PC-9 (cell line): ENCODE data around the gene SEMA3E. TPM values are rescaled to one million over a fixed set of nuclear protein-coding genes. Genes with fewer than 3 reads are reported as not detected.
A peak's percentile ranks its signal among the peaks of the same experiment; 100 is the strongest.

Experiments used
- BruUV-seq: library from RNA; stranded (reverse); fragments of 400-500 nt; replicated peaks from 2 replicates; lab custom pipeline; 2021; lab: Mats Ljungman, UMichigan
- CTCF ChIA-PET: fragments of 300-600 bp; sonication (Branson Sonifier 250); formaldehyde crosslinking; loops from one replicate; lab custom pipeline; 2022; ENCODE audit warnings: antibody characterized with exemption; lab: Charles Lee
- POLR2A ChIA-PET: fragments of 300-600 bp; sonication (Branson Sonifier 250); formaldehyde crosslinking; loops from one replicate; lab custom pipeline; 2022; ENCODE audit warnings: antibody characterized with exemption; ENCODE audit not compliant: unreplicated experiment; lab: Charles Lee
- DNase-seq, 2 experiments: peaks; one replicate each; pipeline versions ENCODE4 v3.0.0 to v3.0.0-alpha.2; 2015 to 2022; ENCODE audit warnings: mixed read lengths in 1 of 2
- H2AFZ ChIP-seq: fragments of 200-600 bp; sonication (generic); 2 replicates; pipeline ENCODE4 v1.8.1; 2017; ENCODE audit warnings: antibody characterized with exemption
- H3F3A ChIP-seq: fragments of 200-600 bp; sonication (generic); 2 replicates; pipeline ENCODE4 v1.8.1; 2017; ENCODE audit warnings: antibody characterized with exemption, mild to moderate bottlenecking, low read depth; ENCODE audit not compliant: insufficient read depth
- H3K27ac ChIP-seq: fragments of 200-600 bp; sonication (generic); 2 replicates; pipeline ENCODE4 v1.6.1; 2016; ENCODE audit warnings: mixed run types
- H3K27me3 ChIP-seq: fragments of 200-600 bp; sonication (generic); 2 replicates; pipeline ENCODE4 v1.6.1; 2016; ENCODE audit warnings: low read depth, mixed run types; ENCODE audit not compliant: insufficient read depth
- H3K36me3 ChIP-seq: fragments of 200-600 bp; sonication (generic); 2 replicates; pipeline ENCODE4 v1.6.1; 2016; ENCODE audit warnings: low read depth, mixed run types
- H3K4me1 ChIP-seq: fragments of 200-600 bp; sonication (generic); replicated peaks from 2 replicates; pipeline ENCODE4 v1.6.1; 2016; ENCODE audit warnings: mixed run types; ENCODE audit not compliant: insufficient read depth
- H3K4me2 ChIP-seq: fragments of 200-600 bp; sonication (generic); 2 replicates; pipeline ENCODE4 v1.6.1; 2017; ENCODE audit warnings: mixed run types
- H3K4me3 ChIP-seq: fragments of 200-600 bp; sonication (generic); 2 replicates; pipeline ENCODE4 v1.6.1; 2016; ENCODE audit warnings: mixed run types
- H3K79me2 ChIP-seq: fragments of 200-600 bp; sonication (generic); 2 replicates; pipeline ENCODE4 v1.6.1; 2017; ENCODE audit warnings: low read depth, mixed run types
- H3K9me2 ChIP-seq: fragments of 200-600 bp; sonication (generic); 2 replicates; pipeline ENCODE4 v1.8.1; 2017; ENCODE audit warnings: mild to moderate bottlenecking; ENCODE audit not compliant: insufficient read depth
- H3K9me3 ChIP-seq: fragments of 200-600 bp; sonication (generic); 2 replicates; pipeline ENCODE4 v1.8.1; 2016; ENCODE audit warnings: low read depth; ENCODE audit not compliant: insufficient read depth
- H4K20me1 ChIP-seq: fragments of 200-600 bp; sonication (generic); 2 replicates; pipeline ENCODE4 v1.8.1; 2017; ENCODE audit not compliant: insufficient read depth
- CTCF ChIP-seq: fragments of 200-600 bp; sonication (generic); conservative IDR thresholded peaks from 2 replicates; pipeline ENCODE4 v1.6.1; 2017; ENCODE audit warnings: mixed run types, antibody characterized with exemption, mild to moderate bottlenecking, moderate library complexity
- EZH2 ChIP-seq: fragments of 200-600 bp; sonication (generic); IDR thresholded peaks from 2 replicates; pipeline ENCODE4 v1.8.0; 2017; ENCODE audit warnings: antibody characterized with exemption, low read depth
- intact Hi-C: fragments of 100-400 bp; cut with micrococcal nuclease; formaldehyde crosslinking; loops from one replicate; pipeline ENCODE4 v1.10.0; 2022; ENCODE audit not compliant: unreplicated experiment
- total RNA-seq: library from RNA; stranded (reverse); gene quantifications from 2 replicates; pipeline ENCODE4 v1.2.3, GENCODE V29; 2021

The SEMA3E gene
- total RNA-seq, 1 experiment from 2014 or later, result 2.1 TPM

GRCh38 chr7:83528925-83529423 lies 120.0 kb downstream of the SEMA3E start:
- Histone ChIP-seq H3K4me3 (no peak overlapping the region), H3K36me3 (no peaks in the 10 kb centered on the region), H3K79me2 (no peaks in the 10 kb centered on the region), H3K27me3 (no peaks in the 10 kb centered on the region), H3K4me2 (no peak overlapping the region), H3K27ac (no peak overlapping the region), H3K4me1 (peaks cover 6% of the 10 kb centered on the region; the same call in 1 of the 2 replicates), H4K20me1 (no peaks in the 10 kb centered on the region), H3F3A (no peaks in the 10 kb centered on the region), H2AFZ (no peak overlapping the region), H3K9me3 (no peaks in the 10 kb centered on the region), H3K9me2 (no peaks in the 10 kb centered on the region)
- no TSS peak for BruUV-seq
- no peak for DNase-seq
- no peak for TF ChIP-seq EZH2
- TF ChIP-seq CTCF, result no peak
- ChIA-PET POLR2A (no interaction called here), CTCF (no interaction called here)
- intact Hi-C loops, result loop anchor here (10.0 kb wide), 2 partner anchors 114 to 156 kb away; no protein-coding TSS in a partner anchor

- no peaks in the 10 kb centered on the region for H4K20me1 ChIP-seq
- no peaks in the 10 kb centered on the region for H3K36me3 ChIP-seq
- no peak overlapping the region for H3K4me2 ChIP-seq
- H2AFZ ChIP-seq, result no peak overlapping the region
- H3F3A ChIP-seq, result no peaks in the 10 kb centered on the region
- BruUV-seq, result no TSS peak
- TF ChIP-seq CTCF, result no peak
- no peak for TF ChIP-seq EZH2
- intact Hi-C loops, result loop anchor here (1.0 to 10.0 kb wide), 3 partner anchors 56 to 160 kb away; no protein-coding TSS in a partner anchor
- H3K27ac ChIP-seq, result no peak overlapping the region
- no peaks in the 10 kb centered on the region for H3K79me2 ChIP-seq
- no peaks in the 10 kb centered on the region; the same call in 1 of the 2 replicates for H3K9me3 ChIP-seq
- ChIA-PET POLR2A (no interaction called here), CTCF (interaction anchor here (0.6 kb wide), 1 partner anchor 55 kb away, joined by 3 read pairs; no protein-coding TSS in a partner anchor)
- no peak overlapping the region for H3K4me3 ChIP-seq
- no peaks in the 10 kb centered on the region for H3K9me2 ChIP-seq
- no peaks in the 10 kb centered on the region for H3K27me3 ChIP-seq
- peak; percentile 34 to 80 for DNase-seq
- peaks cover 9% of the 10 kb centered on the region; the same call in 1 of the 2 replicates for H3K4me1 ChIP-seq
Measured at GRCh38 chr7:83524277-83525075, 124.5 kb downstream of the SEMA3E start.

DNA sequence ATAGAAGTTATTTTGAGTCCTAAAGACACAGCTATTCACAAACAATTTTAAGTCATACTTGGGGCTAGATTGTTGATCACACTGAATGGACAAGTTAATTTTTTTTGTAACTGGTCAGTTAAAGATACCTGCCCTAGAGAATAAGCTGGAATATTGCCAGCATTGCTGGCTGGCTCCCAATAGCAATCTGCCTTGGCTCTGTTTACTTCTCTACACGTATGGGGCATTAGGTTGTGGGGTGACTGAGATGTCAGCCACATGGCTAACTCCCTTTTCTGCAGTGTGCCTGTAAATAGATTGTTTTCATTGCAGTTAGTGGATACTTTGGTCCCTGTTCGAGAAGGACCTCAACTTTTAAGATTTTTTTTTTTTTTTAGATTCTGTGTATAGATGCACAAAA lies 128.2 kb downstream of the SEMA3E start:
- no peaks in the 10 kb centered on the region for H3K79me2 ChIP-seq
- peak in 1 of 2 experiments; percentile 29 for DNase-seq
- intact Hi-C loops, result loop anchor here (10.0 kb wide), 2 partner anchors 106 to 164 kb away; no protein-coding TSS in a partner anchor
- no peak overlapping the region for H3K27ac ChIP-seq
- H4K20me1 ChIP-seq, result no peaks in the 10 kb centered on the region
- no peak overlapping the region for H3K4me2 ChIP-seq
- CTCF ChIA-PET, result no interaction called here
- no peaks in the 10 kb centered on the region for H3K27me3 ChIP-seq
- POLR2A ChIA-PET, result no interaction called here
- no peak overlapping the region for H2AFZ ChIP-seq
- H3F3A ChIP-seq, result no peaks in the 10 kb centered on the region
- H3K4me3 ChIP-seq, result no peak overlapping the region
- BruUV-seq, result no TSS peak
- no peaks in the 10 kb centered on the region for H3K9me2 ChIP-seq
- H3K4me1 ChIP-seq, result peaks cover 9% of the 10 kb centered on the region; the same call in 1 of the 2 replicates
- H3K36me3 ChIP-seq, result no peaks in the 10 kb centered on the region
- no peak for TF ChIP-seq CTCF
- TF ChIP-seq EZH2, result no peak
- H3K9me3 ChIP-seq, result no peaks in the 10 kb centered on the region; the same call in 1 of the 2 replicates
